Upper lobe of right lung (tissue), 1 donor: Measurements from ENCODE around the gene LTBP3. TPM values are rescaled to one million over a fixed set of nuclear protein-coding genes. Genes with fewer than 3 reads are reported as not detected.

Experiments
- ATAC-seq: fragments of 200-7000 bp; cut with Tn5 transposase; one replicate; pipeline ENCODE4 v1.9.1; 2020; ENCODE audit warnings: mild to moderate bottlenecking, moderate library complexity
- DNase-seq: peaks from one replicate; pipeline ENCODE4 v3.0.0-alpha.2; 2020
- H3K27ac ChIP-seq: fragments of 200-600 bp; one replicate; pipeline ENCODE4 v1.8.0; 2022
- H3K27me3 ChIP-seq: fragments of 200-600 bp; one replicate; pipeline ENCODE4 v1.8.0; 2022; ENCODE audit warnings: mild to moderate bottlenecking
- H3K36me3 ChIP-seq: fragments of 200-600 bp; one replicate; pipeline ENCODE4 v1.8.0; 2022
- H3K4me1 ChIP-seq: fragments of 200-600 bp; one replicate; pipeline ENCODE4 v1.8.0; 2022
- H3K4me3 ChIP-seq: fragments of 200-600 bp; one replicate; pipeline ENCODE4 v1.8.0; 2022; ENCODE audit warnings: mild to moderate bottlenecking
- H3K9me3 ChIP-seq: fragments of 200-600 bp; one replicate; pipeline ENCODE4 v1.8.0; 2022
- CTCF ChIP-seq: fragments of 200-600 bp; IDR thresholded peaks from one replicate; pipeline ENCODE4 v1.8.0; 2022; ENCODE audit warnings: antibody characterized with exemption
- intact Hi-C: fragments of 100-400 bp; cut with DNase I; formaldehyde crosslinking; loops from one replicate; pipeline ENCODE4 v1.11.0; 2022
- total RNA-seq: library from RNA; stranded (reverse); fragmentation: NEBNext Ultra II Directional; extraction: Animal tissue kit (Norgen Biotek cat#: 25700); gene quantifications from one replicate; pipeline ENCODE4 v1.2.1, GENCODE V29; 2021
- donor health status: DM: no; HTN: yes; CAD: no; lungs with severe emphysema.

LTBP3 gene
- total RNA-seq, 1 donor from 2014 or later: 128 TPM

GRCh38 chr11:65535102-65535501, 23.1 kb downstream of the LTBP3 start:
- ATAC-seq (no peak), DNase-seq (no peak)
- Histone ChIP-seq H3K36me3 (peaks cover 82% of the 10 kb centered on the region), H3K27me3 (no peaks in the 10 kb centered on the region), H3K27ac (no peak overlapping the region), H3K4me3 (no peak overlapping the region), H3K4me1 (peaks cover 6% of the 10 kb centered on the region), H3K9me3 (no peaks in the 10 kb centered on the region)
- TF ChIP-seq CTCF: no peak
- intact Hi-C loops: no loop called here

DNA sequence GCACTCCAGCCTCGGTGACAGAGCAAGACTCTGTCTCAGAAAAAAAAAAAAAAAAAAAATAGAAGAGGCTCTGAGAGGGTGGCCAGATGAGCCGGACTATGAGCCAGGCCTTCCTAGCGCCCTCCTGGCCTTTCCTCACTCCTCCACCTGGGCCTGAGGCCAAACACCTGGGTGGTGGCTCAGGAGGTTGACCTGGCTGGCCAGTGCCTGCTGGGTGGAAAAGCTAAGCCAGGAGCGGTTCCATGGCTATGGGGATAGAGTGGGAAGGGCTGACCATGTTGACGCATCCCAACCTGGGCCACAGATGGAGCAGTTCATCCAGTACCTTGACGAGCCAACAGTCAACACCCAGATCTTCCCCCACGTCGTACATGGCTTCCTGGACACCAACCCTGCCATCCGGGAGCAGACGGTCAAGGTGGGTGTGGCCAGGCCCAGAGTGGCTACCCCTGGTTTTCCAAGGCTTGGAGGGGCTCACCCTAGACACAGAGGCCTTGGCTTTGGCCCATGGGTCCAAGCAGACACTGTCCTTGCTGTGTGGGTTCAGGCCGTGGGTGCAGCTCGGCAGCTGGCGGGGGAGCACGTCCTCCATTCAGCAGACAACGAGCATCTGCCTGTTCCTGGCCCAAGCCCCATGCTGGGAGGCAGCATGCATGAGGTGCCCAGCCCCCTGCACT, 25.6 kb downstream of the LTBP3 start:
- TF ChIP-seq CTCF: no peak
- intact Hi-C loops: no loop called here

DNA sequence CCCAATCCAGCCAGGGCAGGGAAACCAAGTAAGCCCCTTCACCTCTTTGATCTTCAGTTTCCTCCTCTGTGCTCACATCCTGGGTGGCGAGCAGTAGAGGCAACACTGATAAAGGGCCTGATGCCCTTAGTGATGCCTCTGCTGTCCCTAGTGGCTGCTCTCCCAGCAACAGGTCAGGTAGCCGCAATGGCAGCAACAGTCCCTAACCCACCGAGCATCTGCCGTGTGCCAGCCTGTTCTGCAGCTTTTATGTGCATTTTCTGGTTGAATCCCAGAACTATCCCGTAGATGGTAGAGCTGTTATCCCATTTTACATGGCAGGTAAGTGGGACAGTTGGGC, 28.0 kb downstream of the LTBP3 start:
- no peak for ATAC-seq
- no peak overlapping the region for H3K4me3 ChIP-seq
- intact Hi-C loops: no loop called here
- H3K4me1 ChIP-seq: peaks cover 10% of the 10 kb centered on the region
- TF ChIP-seq CTCF: peak; percentile 11
- H3K9me3 ChIP-seq: no peaks in the 10 kb centered on the region
- no peak for DNase-seq
- H3K36me3 ChIP-seq: peaks cover 79% of the 10 kb centered on the region
- no peaks in the 10 kb centered on the region for H3K27me3 ChIP-seq
- H3K27ac ChIP-seq: no peak overlapping the region

More for the DNA sequence above, 25.6 kb downstream of the LTBP3 start:
- H3K9me3 ChIP-seq: no peaks in the 10 kb centered on the region
- H3K4me3 ChIP-seq: no peak overlapping the region
- ATAC-seq: no peak
- H3K36me3 ChIP-seq: peaks cover 85% of the 10 kb centered on the region
- DNase-seq: no peak
- H3K27me3 ChIP-seq: no peaks in the 10 kb centered on the region
- no peaks in the 10 kb centered on the region for H3K4me1 ChIP-seq
- H3K27ac ChIP-seq: no peak overlapping the region

DNA sequence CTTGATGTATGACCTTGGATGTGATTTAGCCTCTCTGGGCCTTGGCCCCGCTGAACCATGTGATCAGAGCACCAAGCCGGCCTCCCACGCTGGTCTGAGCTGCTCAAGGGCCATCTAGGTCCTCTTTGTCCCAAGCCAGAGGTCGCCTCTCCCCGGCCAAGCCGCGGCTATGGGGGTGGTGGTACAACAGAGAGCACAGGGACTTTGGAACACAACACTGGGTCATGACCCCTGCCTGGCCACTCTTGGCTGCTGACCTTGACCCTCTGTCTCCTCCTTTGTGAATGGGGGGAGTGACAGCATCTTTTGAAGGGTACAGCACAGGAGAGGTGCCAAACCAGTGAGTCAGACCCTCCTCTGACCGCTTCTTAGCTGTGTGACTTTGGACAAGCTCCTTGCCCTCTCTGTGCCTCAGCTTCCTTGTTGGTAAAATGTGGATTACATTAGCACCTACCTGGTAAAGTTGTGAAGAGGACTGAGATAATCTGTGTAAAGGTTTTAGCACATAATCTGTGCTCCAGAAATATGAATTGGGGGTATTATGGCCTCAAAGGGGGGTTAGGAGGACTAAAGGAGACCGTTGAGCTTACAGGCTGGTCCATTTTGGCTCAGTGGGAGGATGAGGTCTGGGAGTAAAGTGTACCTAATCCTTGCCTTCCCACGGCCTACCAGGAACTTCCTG, 28.5 kb downstream of the LTBP3 start:
- Histone ChIP-seq H3K27ac (no peak overlapping the region), H3K4me1 (peaks cover 10% of the 10 kb centered on the region), H3K36me3 (peaks cover 75% of the 10 kb centered on the region), H3K4me3 (no peak overlapping the region), H3K9me3 (no peaks in the 10 kb centered on the region), H3K27me3 (no peaks in the 10 kb centered on the region)
- no peak for TF ChIP-seq CTCF
- no peak for ATAC-seq
- intact Hi-C loops: no loop called here
- no peak for DNase-seq

DNA sequence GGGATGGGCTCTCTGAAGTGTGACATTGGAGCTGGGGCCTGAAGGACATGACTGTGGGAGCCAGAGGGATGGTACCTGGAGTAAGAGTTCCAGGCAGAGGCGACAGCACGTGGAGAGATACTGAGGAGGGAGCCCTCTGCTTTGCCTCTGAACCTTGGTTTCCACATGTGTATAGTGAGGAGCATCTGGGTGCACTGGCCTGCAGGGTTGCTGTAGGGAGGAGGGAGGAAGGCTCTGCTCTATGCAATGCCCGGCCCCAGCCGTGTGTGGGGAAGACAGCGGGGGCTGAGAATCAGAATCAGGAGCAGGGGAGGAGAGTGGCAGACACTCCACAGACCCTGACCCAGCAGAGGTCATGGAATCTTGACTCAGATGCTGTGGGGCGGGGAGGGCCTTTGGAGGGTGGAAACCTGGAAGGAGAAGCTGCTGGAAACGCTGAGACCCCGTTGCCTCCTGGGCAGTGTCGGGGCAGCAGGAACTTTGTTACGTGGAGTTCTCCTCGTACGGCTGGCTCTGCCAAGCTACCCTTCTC, 29.3 kb downstream of the LTBP3 start:
- intact Hi-C loops: no loop called here
- peaks cover 17% of the 10 kb centered on the region for H3K4me1 ChIP-seq
- no peak overlapping the region for H3K27ac ChIP-seq
- H3K4me3 ChIP-seq: no peak overlapping the region
- H3K27me3 ChIP-seq: no peaks in the 10 kb centered on the region
- DNase-seq (no peak), ATAC-seq (no peak)
- H3K36me3 ChIP-seq: peaks cover 71% of the 10 kb centered on the region
- no peak for TF ChIP-seq CTCF
- no peaks in the 10 kb centered on the region for H3K9me3 ChIP-seq
